Trophoblast cell (in vitro differentiated cells and primary cell): ENCODE data around the gene RFC2.
A peak's percentile ranks its signal among the peaks of the same experiment; 100 is the strongest.

Source experiments
- DNase-seq, 2 donors: peaks; one replicate each; pipeline ENCODE4 v3.0.0-alpha.2; 2016
- H2AFZ ChIP-seq: 2 replicates; pipeline ENCODE4 v1.6.1; 2013; ENCODE audit warnings: low read length, moderate library complexity, mild to moderate bottlenecking; ENCODE audit not compliant: insufficient read depth, poor library complexity
- H2AK5ac ChIP-seq: 2 replicates; pipeline ENCODE4 v1.6.1; 2013; ENCODE audit warnings: mild to moderate bottlenecking, low read length
- H2BK120ac ChIP-seq: 2 replicates; pipeline ENCODE4 v1.6.1; 2013; ENCODE audit warnings: low read length, mild to moderate bottlenecking, moderate library complexity; ENCODE audit not compliant: insufficient read depth, poor library complexity
- H2BK12ac ChIP-seq: 2 replicates; pipeline ENCODE4 v1.6.1; 2013; ENCODE audit warnings: mild to moderate bottlenecking, low read length, moderate library complexity
- H2BK5ac ChIP-seq: 2 replicates; pipeline ENCODE4 v1.6.1; 2013; ENCODE audit warnings: low read length, low read depth, moderate library complexity, mild to moderate bottlenecking; ENCODE audit not compliant: poor library complexity
- H3K14ac ChIP-seq: 2 replicates; pipeline ENCODE4 v1.6.1; 2013; ENCODE audit warnings: mild to moderate bottlenecking, low read length
- H3K18ac ChIP-seq: 2 replicates; pipeline ENCODE4 v1.6.1; 2013; ENCODE audit warnings: mild to moderate bottlenecking, low read length
- H3K23ac ChIP-seq: 2 replicates; pipeline ENCODE4 v1.6.1; 2013; ENCODE audit warnings: low read length
- H3K27ac ChIP-seq: 2 replicates; pipeline ENCODE4 v1.5.1; 2013; ENCODE audit warnings: low read depth, mild to moderate bottlenecking, inconsistent platforms, low read length, moderate library complexity
- H3K27me3 ChIP-seq: 2 replicates; pipeline ENCODE4 v1.6.1; 2013; ENCODE audit warnings: inconsistent platforms, mild to moderate bottlenecking, low read length, moderate library complexity; ENCODE audit not compliant: insufficient read depth
- H3K36me3 ChIP-seq, 2 experiments: 1 replicate in 1 of 2; 2 replicates in 1 of 2; pipeline ENCODE4 v1.6.1; 2013; ENCODE audit warnings: low read length in 2 of 2, mild to moderate bottlenecking in 2 of 2, moderate library complexity in 1 of 2; ENCODE audit not compliant: insufficient read depth in 2 of 2, control insufficient read depth in 1 of 2
- H3K4ac ChIP-seq: 2 replicates; pipeline ENCODE4 v1.6.1; 2013; ENCODE audit warnings: low read depth, mild to moderate bottlenecking, low read length, moderate library complexity
- H3K4me1 ChIP-seq, 2 experiments: 1 replicate in 1 of 2; 2 replicates in 1 of 2; pipeline ENCODE4 v1.6.1; 2013; ENCODE audit warnings: low read length in 2 of 2, mild to moderate bottlenecking in 2 of 2, moderate library complexity in 1 of 2; ENCODE audit not compliant: insufficient read depth in 2 of 2, control insufficient read depth in 1 of 2
- H3K4me2 ChIP-seq: 2 replicates; pipeline ENCODE4 v1.6.1; 2013; ENCODE audit warnings: inconsistent platforms, mild to moderate bottlenecking, low read length, moderate library complexity
- H3K4me3 ChIP-seq: 2 replicates; pipeline ENCODE4 v1.5.1; 2013; ENCODE audit warnings: mild to moderate bottlenecking, low read depth, low read length, inconsistent platforms
- H3K79me1 ChIP-seq: one replicate; pipeline ENCODE4 v1.6.1; 2013; ENCODE audit warnings: low read length
- H3K79me2 ChIP-seq: 2 replicates; pipeline ENCODE4 v1.6.1; 2013; ENCODE audit warnings: low read length, mild to moderate bottlenecking; ENCODE audit not compliant: control insufficient read depth, insufficient read depth, poor library complexity
- H3K9ac ChIP-seq: 2 replicates; pipeline ENCODE4 v1.6.1; 2013; ENCODE audit warnings: mild to moderate bottlenecking, low read length
- H3K9me3 ChIP-seq: 2 replicates; pipeline ENCODE4 v1.6.1; 2013; ENCODE audit warnings: low read depth, mild to moderate bottlenecking, control low read depth, inconsistent platforms, low read length; ENCODE audit not compliant: insufficient read depth
- H4K12ac ChIP-seq: 2 replicates; pipeline ENCODE4 v1.6.1; 2013; ENCODE audit warnings: low read depth, mild to moderate bottlenecking, low read length, moderate library complexity
- H4K8ac ChIP-seq: 2 replicates; pipeline ENCODE4 v1.6.1; 2013; ENCODE audit warnings: low read depth, mild to moderate bottlenecking, low read length, moderate library complexity
- H4K91ac ChIP-seq: one replicate; pipeline ENCODE4 v1.6.1; 2013; ENCODE audit warnings: low read depth, mild to moderate bottlenecking, low read length, moderate library complexity
- WGBS: extraction: QIAGEN DNeasy Blood & Tissue Kit; methylation state at CpG from one replicate; pipeline ENCODE4 v1.1.7; 2013; ENCODE audit warnings: missing lambda C conversion rate; ENCODE audit not compliant: insufficient read length, insufficient coverage; ENCODE audit errors: extremely low coverage; 5-methylcytosine and 5-hydroxymethylcytosine counted together

RFC2 gene

DNA sequence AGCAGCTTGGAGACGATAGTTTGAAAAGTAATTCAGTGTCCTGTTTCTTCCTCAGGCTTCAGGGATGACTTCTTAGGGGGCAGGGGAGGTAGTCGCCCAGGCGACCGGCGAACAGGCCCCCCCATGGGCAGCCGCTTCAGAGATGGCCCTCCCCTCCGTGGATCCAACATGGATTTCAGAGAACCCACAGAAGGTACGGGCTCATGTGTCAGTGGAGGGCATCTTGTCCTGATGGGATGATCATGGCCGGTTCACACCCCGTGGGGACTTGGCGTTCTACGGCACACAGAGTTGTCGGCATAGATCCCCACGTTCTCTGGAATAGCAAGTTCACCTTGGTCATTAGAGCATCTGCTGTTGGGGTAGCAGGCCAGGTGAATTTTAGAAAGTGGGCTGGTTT is 59.5 kb downstream of the RFC2 start:
- Histone ChIP-seq H3K4me2 (no peak overlapping the region), H4K8ac (no peak overlapping the region), H2AFZ (no peak overlapping the region), H4K12ac (no peak overlapping the region), H2BK12ac (no peak overlapping the region), H2AK5ac (no peak overlapping the region), H3K4ac (no peak overlapping the region), H4K91ac (no peak overlapping the region), H3K14ac (no peak overlapping the region), H3K27ac (no peak overlapping the region), H3K23ac (no peak overlapping the region), H3K9ac (no peak overlapping the region), H3K4me1 (no peaks in the 10 kb centered on the region), H3K79me2 (no peaks in the 10 kb centered on the region), H3K9me3 (peaks cover 2% of the 10 kb centered on the region), H2BK120ac (no peak overlapping the region), H3K36me3 (peaks cover 50 to 62% of the 10 kb centered on the region in 2 experiments), H2BK5ac (no peak overlapping the region), H3K79me1 (no peaks in the 10 kb centered on the region), H3K27me3 (no peaks in the 10 kb centered on the region), H3K18ac (no peak overlapping the region), H3K4me3 (no peak overlapping the region)
- WGBS = no CpG with 5 or more reads among the region's 14 CpGs
- no peak for DNase-seq

DNA sequence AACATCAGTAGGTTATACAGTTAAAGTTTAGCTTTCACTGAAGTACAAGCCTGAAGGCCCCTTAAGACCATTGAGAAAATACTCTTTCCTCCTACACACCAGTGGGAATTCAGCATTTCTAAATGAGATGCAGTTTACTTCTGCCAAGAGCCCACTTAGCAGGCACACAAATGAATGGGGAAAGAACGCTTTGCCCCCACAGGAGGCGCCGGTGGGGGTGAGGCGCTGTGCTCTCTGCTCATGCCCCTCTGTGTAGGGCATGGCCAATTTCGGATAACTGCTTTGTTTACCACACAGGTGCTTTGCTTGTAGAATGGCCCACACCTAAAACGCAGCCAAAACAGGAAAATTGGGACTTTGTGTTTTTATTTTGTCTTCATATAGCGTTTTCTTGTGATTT is 60.3 kb downstream of the RFC2 start:
- H4K12ac ChIP-seq = no peak overlapping the region
- no peak for DNase-seq
- no peak overlapping the region for H3K4me2 ChIP-seq
- no peak overlapping the region for H2BK12ac ChIP-seq
- H2BK120ac ChIP-seq = no peak overlapping the region
- no peak overlapping the region for H3K4me3 ChIP-seq
- H4K91ac ChIP-seq = no peak overlapping the region
- H3K79me2 ChIP-seq = no peaks in the 10 kb centered on the region
- H2AK5ac ChIP-seq = no peak overlapping the region
- no peak overlapping the region for H4K8ac ChIP-seq
- no peaks in the 10 kb centered on the region for H3K79me1 ChIP-seq
- H2BK5ac ChIP-seq = no peak overlapping the region
- no peaks in the 10 kb centered on the region for H3K27me3 ChIP-seq
- WGBS = no CpG with 5 or more reads among the region's 7 CpGs
- H3K36me3 ChIP-seq = peaks cover 51 to 67% of the 10 kb centered on the region in 2 experiments
- H3K4ac ChIP-seq = no peak overlapping the region
- H2AFZ ChIP-seq = no peak overlapping the region
- H3K9me3 ChIP-seq = peaks cover 2% of the 10 kb centered on the region
- H3K18ac ChIP-seq = peak overlapping the region; percentile 29
- H3K27ac ChIP-seq = no peak overlapping the region
- no peak overlapping the region for H3K14ac ChIP-seq
- peak overlapping the region; percentile 33 for H3K9ac ChIP-seq
- H3K4me1 ChIP-seq = no peaks in the 10 kb centered on the region
- H3K23ac ChIP-seq = no peak overlapping the region

DNA sequence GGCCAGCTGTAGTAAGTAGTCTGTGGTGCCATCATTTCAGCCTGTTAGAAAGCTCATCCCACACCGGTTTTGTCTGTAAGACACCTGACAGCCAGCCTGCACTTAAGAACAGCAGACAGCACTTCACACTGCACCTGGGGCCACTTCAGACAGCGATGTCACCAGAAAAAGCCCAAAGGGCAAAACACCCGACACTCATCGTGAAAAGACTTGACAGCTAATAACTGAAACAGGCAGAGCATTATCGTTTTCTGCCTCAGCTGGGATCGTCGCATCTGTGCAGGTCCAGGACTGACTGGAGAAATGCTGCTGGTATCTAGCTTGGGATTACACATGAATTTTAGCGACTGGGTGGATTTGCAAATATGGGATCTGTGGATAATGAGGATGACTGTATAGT is 61.1 kb downstream of the RFC2 start:
- Histone ChIP-seq H3K14ac (no peak overlapping the region), H3K4me1 (no peaks in the 10 kb centered on the region), H3K27me3 (no peaks in the 10 kb centered on the region), H3K9me3 (peaks cover 2% of the 10 kb centered on the region), H2BK5ac (no peak overlapping the region), H4K8ac (no peak overlapping the region), H3K36me3 (peaks cover 56 to 74% of the 10 kb centered on the region in 2 experiments), H3K4me2 (no peak overlapping the region), H4K91ac (no peak overlapping the region), H3K27ac (no peak overlapping the region), H3K23ac (no peak overlapping the region), H3K79me1 (no peaks in the 10 kb centered on the region), H2BK12ac (no peak overlapping the region), H2AK5ac (no peak overlapping the region), H3K4me3 (no peak overlapping the region), H3K9ac (no peak overlapping the region), H2AFZ (no peak overlapping the region), H3K4ac (no peak overlapping the region), H4K12ac (no peak overlapping the region), H3K18ac (no peak overlapping the region), H3K79me2 (peaks cover 2% of the 10 kb centered on the region), H2BK120ac (no peak overlapping the region)
- DNase-seq = peak; percentile 100
- WGBS = no CpG with 5 or more reads among the region's 8 CpGs

DNA sequence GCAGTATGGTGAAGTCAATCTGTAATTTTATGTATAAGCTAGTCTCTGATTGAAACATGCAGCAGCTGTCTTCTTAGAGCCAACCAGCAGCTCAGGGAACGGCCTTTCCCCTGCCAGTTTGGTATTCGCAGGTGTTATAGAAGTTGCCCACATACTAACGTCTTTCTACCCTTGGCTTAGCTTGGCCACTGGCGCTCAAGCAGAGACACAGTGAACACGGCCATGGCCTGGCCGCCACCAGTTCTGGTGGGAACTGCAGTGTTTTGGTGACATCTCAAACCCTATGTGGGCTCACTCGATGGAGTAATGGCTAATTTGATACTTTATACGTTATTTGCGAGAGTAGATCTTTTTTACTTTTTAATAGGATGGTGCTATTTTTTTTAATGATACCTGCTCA is 63.0 kb downstream of the RFC2 start:
- Histone ChIP-seq H3K14ac (no peak overlapping the region), H2BK12ac (no peak overlapping the region), H2AK5ac (no peak overlapping the region), H3K27me3 (no peaks in the 10 kb centered on the region), H3K4ac (no peak overlapping the region), H3K23ac (no peak overlapping the region), H3K18ac (no peak overlapping the region), H3K9ac (no peak overlapping the region), H2BK120ac (no peak overlapping the region), H2AFZ (no peak overlapping the region), H3K79me1 (no peaks in the 10 kb centered on the region), H3K36me3 (peaks cover 55 to 76% of the 10 kb centered on the region in 2 experiments), H3K4me1 (no peaks in the 10 kb centered on the region), H3K4me2 (no peak overlapping the region), H4K12ac (no peak overlapping the region), H3K79me2 (peaks cover 7% of the 10 kb centered on the region), H4K91ac (no peak overlapping the region), H3K9me3 (peaks cover 2% of the 10 kb centered on the region), H3K27ac (no peak overlapping the region), H2BK5ac (no peak overlapping the region), H3K4me3 (no peak overlapping the region), H4K8ac (no peak overlapping the region)
- WGBS = no CpG with 5 or more reads among the region's 9 CpGs
- DNase-seq = peak in 1 of 2 donors; percentile 36
